ENCODE data around the gene PC. TPM values are rescaled to one million over a fixed set of nuclear protein-coding genes. Genes with fewer than 3 reads are reported as not detected.
"Not testable (repeated sequence)": the region's sequence is repeated elsewhere in the genome, so short reads cannot be mapped to it uniquely, and the experiment has no call there.

Gene PC
- polyA plus RNA-seq, 1 of the 3 experiments (the other 2 are of a cell fraction), result 9.7 TPM

DNA sequence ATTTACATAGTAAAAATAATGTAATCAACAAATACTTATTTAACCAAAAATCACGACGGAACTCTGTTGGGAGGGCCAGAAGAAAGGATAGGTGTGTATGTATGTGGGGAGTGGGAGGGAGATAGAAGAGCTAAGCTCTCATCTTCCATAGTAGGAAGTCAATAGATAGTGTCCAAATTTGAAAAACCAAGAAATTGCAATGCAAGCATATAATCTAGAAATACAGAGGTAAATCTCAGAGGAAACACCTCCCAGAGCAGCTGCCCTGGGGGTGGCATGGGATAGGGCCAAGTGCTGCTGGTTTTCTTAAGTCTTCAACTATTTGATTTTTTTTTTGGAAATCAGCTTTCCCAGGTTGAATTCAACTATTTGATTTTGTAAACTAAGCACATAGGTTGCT is 33.9 kb upstream of the PC start:
- POLR2A ChIA-PET, result no interaction called here

DNA sequence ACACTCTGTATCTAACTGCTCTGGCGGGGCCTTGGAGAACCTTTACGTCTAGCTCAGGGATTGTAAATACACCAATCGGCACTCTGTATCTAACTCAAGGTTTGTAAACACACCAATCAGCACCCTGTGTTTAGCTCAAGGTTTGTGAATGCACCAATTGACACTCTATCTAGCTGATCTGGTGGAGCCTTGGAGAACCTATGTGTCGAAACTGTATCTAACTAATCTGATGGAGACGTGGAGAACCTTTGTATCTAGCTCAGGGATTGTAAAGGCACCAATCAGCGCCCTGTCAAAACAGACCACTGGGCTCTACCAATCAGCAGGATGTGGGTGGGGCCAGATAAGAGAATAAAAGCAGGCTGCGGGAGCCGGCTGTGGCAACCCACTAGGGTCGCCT is 31.2 kb upstream of the PC start:
- H4K20me1 ChIP-seq (ENCODE audit: insufficient read depth); H3F3A ChIP-seq (replicated peaks; ENCODE audit: insufficient read depth); H3K79me2 ChIP-seq (ENCODE audit: insufficient read depth); H2AFZ ChIP-seq (ENCODE audit: low read depth); H3K9ac ChIP-seq; H3K9me3 ChIP-seq; H3K36me3 ChIP-seq (replicated peaks in 1 of 2; ENCODE audit: control insufficient read depth in 1 of 2, insufficient read depth in 2 of 2, low read length in 1 of 2); H3K4me3 ChIP-seq (ENCODE audit: low read depth in 2 of 2, low read length in 1 of 2); H3K9me2 ChIP-seq; DNase-seq; H3K4me2 ChIP-seq; H3K27ac ChIP-seq (ENCODE audit: low read depth in 2 of 2, low read length in 1 of 2); H3K27me3 ChIP-seq (ENCODE audit: insufficient read depth); H3K4me1 ChIP-seq (ENCODE audit: control insufficient read depth in 1 of 2, insufficient read depth in 2 of 2, low read depth in 1 of 2, low read length in 1 of 2); POLR2A ChIA-PET: not testable (repeated sequence)
- 94% methylated on average over 9 of the region's 9 CpGs for WGBS (ENCODE audit: low lambda C conversion rate)
- CTCF ChIA-PET, result interaction anchor here (1.3 to 1.4 kb wide), 2 partner anchors 14 to 32 kb away, joined by 5 to 6 read pairs; no protein-coding TSS in a partner anchor

More for the DNA sequence above, 33.9 kb upstream of the PC start:
- Histone ChIP-seq H3K4me2 (no peak overlapping the region), H3K27me3 (ENCODE audit: insufficient read depth) (no peaks in the 10 kb centered on the region), H3K27ac (ENCODE audit: low read depth in 2 of 2, low read length in 1 of 2) (no peak overlapping the region), H3K79me2 (ENCODE audit: insufficient read depth) (no peaks in the 10 kb centered on the region), H3K4me1 (ENCODE audit: control insufficient read depth in 1 of 2, insufficient read depth in 2 of 2, low read depth in 1 of 2, low read length in 1 of 2) (peaks cover 0 to 7% of the 10 kb centered on the region in 2 experiments; a peak in 1 of 4 replicates), H3K9ac (no peak overlapping the region), H2AFZ (ENCODE audit: low read depth) (no peak overlapping the region), H3K36me3 (replicated peaks in 1 of 2; ENCODE audit: control insufficient read depth in 1 of 2, insufficient read depth in 2 of 2, low read length in 1 of 2) (no peaks in the 10 kb centered on the region), H4K20me1 (ENCODE audit: insufficient read depth) (no peaks in the 10 kb centered on the region), H3K9me3 (no peaks in the 10 kb centered on the region), H3K4me3 (ENCODE audit: low read depth in 2 of 2, low read length in 1 of 2) (no peak overlapping the region), H3K9me2 (no peaks in the 10 kb centered on the region), H3F3A (replicated peaks; ENCODE audit: insufficient read depth) (no peaks in the 10 kb centered on the region)
- WGBS (ENCODE audit: low lambda C conversion rate), result 59% methylated on average over 2 of the region's 2 CpGs
- CTCF ChIA-PET, result interaction anchor here (0.6 kb wide), 1 partner anchor 481 kb away, joined by 3 read pairs; the partner anchor contains the start of gene BBS1
- DNase-seq, result no peak
- TF ChIP-seq FOSL2 (IDR thresholded peaks at IDR 0.05; ENCODE audit: borderline replicate concordance, low read depth) (no peak), TAF1 (IDR thresholded peaks at IDR 0.05; ENCODE audit: borderline replicate concordance, low read depth, low read length) (no peak), FOXM1 (IDR thresholded peaks at IDR 0.05; ENCODE audit: low read depth) (no peak), MXI1 (IDR thresholded peaks at IDR 0.05; ENCODE audit: low read depth, low read length) (no peak), CHD2 (IDR thresholded peaks at IDR 0.05; ENCODE audit: low read length, partially characterized antibody) (no peak), SMC3 (IDR thresholded peaks at IDR 0.05; ENCODE audit: low read depth, low read length) (no peak), TCF12 (IDR thresholded peaks at IDR 0.05) (no peak), JUND (IDR thresholded peaks at IDR 0.05) (no peak), TEAD4 (IDR thresholded peaks at IDR 0.05; ENCODE audit: borderline replicate concordance, insufficient read depth) (no peak), MEF2A (IDR thresholded peaks at IDR 0.05; ENCODE audit: borderline replicate concordance, low read depth) (no peak), RXRA (IDR thresholded peaks at IDR 0.05; ENCODE audit: borderline replicate concordance, low read depth) (no peak), GATA2 (CRISPR knock-in tag; IDR thresholded peaks at IDR 0.05) (no peak), NFIC (IDR thresholded peaks at IDR 0.05; ENCODE audit: borderline replicate concordance) (no peak)
- TF ChIP-seq, protein P1, sequence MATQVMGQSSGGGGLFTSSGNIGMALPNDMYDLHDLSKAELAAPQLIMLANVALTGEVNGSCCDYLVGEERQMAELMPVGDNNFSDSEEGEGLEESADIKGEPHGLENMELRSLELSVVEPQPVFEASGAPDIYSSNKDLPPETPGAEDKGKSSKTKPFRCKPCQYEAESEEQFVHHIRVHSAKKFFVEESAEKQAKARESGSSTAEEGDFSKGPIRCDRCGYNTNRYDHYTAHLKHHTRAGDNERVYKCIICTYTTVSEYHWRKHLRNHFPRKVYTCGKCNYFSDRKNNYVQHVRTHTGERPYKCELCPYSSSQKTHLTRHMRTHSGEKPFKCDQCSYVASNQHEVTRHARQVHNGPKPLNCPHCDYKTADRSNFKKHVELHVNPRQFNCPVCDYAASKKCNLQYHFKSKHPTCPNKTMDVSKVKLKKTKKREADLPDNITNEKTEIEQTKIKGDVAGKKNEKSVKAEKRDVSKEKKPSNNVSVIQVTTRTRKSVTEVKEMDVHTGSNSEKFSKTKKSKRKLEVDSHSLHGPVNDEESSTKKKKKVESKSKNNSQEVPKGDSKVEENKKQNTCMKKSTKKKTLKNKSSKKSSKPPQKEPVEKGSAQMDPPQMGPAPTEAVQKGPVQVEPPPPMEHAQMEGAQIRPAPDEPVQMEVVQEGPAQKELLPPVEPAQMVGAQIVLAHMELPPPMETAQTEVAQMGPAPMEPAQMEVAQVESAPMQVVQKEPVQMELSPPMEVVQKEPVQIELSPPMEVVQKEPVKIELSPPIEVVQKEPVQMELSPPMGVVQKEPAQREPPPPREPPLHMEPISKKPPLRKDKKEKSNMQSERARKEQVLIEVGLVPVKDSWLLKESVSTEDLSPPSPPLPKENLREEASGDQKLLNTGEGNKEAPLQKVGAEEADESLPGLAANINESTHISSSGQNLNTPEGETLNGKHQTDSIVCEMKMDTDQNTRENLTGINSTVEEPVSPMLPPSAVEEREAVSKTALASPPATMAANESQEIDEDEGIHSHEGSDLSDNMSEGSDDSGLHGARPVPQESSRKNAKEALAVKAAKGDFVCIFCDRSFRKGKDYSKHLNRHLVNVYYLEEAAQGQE (IDR thresholded peaks at IDR 0.05; ENCODE audit: low read depth, low read length), result no peak
- TF ChIP-seq, protein P2, sequence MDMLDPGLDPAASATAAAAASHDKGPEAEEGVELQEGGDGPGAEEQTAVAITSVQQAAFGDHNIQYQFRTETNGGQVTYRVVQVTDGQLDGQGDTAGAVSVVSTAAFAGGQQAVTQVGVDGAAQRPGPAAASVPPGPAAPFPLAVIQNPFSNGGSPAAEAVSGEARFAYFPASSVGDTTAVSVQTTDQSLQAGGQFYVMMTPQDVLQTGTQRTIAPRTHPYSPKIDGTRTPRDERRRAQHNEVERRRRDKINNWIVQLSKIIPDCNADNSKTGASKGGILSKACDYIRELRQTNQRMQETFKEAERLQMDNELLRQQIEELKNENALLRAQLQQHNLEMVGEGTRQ (IDR thresholded peaks at IDR 0.05; ENCODE audit: borderline replicate concordance, low read depth, low read length), result no peak
- TF ChIP-seq, protein P3, sequence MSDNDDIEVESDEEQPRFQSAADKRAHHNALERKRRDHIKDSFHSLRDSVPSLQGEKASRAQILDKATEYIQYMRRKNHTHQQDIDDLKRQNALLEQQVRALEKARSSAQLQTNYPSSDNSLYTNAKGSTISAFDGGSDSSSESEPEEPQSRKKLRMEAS (IDR thresholded peaks at IDR 0.05; ENCODE audit: low read depth), result no peak
- TF ChIP-seq, protein P4, sequence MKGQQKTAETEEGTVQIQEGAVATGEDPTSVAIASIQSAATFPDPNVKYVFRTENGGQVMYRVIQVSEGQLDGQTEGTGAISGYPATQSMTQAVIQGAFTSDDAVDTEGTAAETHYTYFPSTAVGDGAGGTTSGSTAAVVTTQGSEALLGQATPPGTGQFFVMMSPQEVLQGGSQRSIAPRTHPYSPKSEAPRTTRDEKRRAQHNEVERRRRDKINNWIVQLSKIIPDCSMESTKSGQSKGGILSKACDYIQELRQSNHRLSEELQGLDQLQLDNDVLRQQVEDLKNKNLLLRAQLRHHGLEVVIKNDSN (IDR thresholded peaks at IDR 0.05; ENCODE audit: borderline replicate concordance, low read depth), result no peak

DNA sequence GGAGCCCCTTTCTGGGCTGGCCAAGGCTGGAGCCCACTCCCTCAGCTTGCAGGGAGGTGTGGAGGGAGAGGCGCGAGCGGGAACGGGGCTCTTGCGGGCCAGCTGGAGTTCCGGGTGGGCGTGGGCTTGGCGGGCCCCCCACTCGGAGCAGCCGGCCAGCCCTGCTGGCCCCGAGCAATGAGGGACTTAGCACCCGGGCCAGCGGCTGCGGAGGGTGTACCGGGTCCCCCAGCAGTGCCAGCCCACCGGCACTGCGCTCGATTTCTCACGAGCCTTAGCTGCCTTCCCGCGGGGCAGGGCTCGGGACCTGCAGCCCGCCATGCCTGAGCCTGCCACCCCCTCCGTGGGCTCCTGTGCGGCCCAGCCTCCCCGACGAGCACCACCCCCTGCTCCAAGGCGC is 30.6 kb upstream of the PC start:
- H3K9ac ChIP-seq; H3K27ac ChIP-seq (ENCODE audit: low read depth in 2 of 2, low read length in 1 of 2); H3K79me2 ChIP-seq (ENCODE audit: insufficient read depth); H3F3A ChIP-seq (replicated peaks; ENCODE audit: insufficient read depth); H3K4me2 ChIP-seq; H3K9me2 ChIP-seq; H3K9me3 ChIP-seq; H3K36me3 ChIP-seq (replicated peaks in 1 of 2; ENCODE audit: control insufficient read depth in 1 of 2, insufficient read depth in 2 of 2, low read length in 1 of 2); H3K27me3 ChIP-seq (ENCODE audit: insufficient read depth); H3K4me3 ChIP-seq (ENCODE audit: low read depth in 2 of 2, low read length in 1 of 2); H2AFZ ChIP-seq (ENCODE audit: low read depth); H3K4me1 ChIP-seq (ENCODE audit: control insufficient read depth in 1 of 2, insufficient read depth in 2 of 2, low read depth in 1 of 2, low read length in 1 of 2); DNase-seq; POLR2A ChIA-PET; H4K20me1 ChIP-seq (ENCODE audit: insufficient read depth): not testable (repeated sequence)
- no CpG with 5 or more reads among the region's 28 CpGs for WGBS (ENCODE audit: low lambda C conversion rate)
- CTCF ChIA-PET, result interaction anchor here (0.8 to 1.4 kb wide), 2 partner anchors 13 to 33 kb away, joined by 3 to 5 read pairs; partner anchors contain the start of gene C11orf86

Measured in SK-N-SH (cell line).